ENCODE measurements around the gene COPG2.

DNA sequence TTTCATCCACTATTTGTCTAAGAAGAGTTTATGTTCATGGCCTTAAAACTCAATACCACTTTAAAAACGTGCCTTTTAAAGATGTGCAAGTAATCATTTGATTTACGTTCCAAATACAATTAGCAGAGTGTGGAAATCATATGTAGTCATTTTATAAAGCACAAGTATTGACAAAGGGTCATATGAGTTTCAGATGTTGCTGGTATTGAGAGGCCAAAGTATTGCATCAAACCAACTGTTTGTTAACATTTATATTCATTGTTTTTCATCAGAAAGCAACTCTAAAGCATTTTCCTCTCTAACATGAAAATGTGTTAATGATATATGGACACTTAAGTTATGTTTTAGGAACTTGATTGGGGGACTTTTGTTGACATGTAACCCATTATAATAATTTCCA lies 29.3 kb upstream of the COPG2 start:
- TF ChIP-seq, protein P1, sequence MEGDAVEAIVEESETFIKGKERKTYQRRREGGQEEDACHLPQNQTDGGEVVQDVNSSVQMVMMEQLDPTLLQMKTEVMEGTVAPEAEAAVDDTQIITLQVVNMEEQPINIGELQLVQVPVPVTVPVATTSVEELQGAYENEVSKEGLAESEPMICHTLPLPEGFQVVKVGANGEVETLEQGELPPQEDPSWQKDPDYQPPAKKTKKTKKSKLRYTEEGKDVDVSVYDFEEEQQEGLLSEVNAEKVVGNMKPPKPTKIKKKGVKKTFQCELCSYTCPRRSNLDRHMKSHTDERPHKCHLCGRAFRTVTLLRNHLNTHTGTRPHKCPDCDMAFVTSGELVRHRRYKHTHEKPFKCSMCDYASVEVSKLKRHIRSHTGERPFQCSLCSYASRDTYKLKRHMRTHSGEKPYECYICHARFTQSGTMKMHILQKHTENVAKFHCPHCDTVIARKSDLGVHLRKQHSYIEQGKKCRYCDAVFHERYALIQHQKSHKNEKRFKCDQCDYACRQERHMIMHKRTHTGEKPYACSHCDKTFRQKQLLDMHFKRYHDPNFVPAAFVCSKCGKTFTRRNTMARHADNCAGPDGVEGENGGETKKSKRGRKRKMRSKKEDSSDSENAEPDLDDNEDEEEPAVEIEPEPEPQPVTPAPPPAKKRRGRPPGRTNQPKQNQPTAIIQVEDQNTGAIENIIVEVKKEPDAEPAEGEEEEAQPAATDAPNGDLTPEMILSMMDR (conservative IDR thresholded peaks at IDR 0.05; ENCODE audit: low read depth, low read length): no peak
- TF ChIP-seq EZH2 (IDR thresholded peaks at IDR 0.05; ENCODE audit: borderline replicate concordance, low read depth, low read length, poor library complexity, severe bottlenecking): no peak
